OCI-LY7 (cell line): Measurements from ENCODE around the gene PKIB. TPM values are rescaled to one million over a fixed set of nuclear protein-coding genes. Genes with fewer than 3 reads are reported as not detected.

Source experiments
- BruUV-seq: library from RNA; stranded (reverse); fragments of 400-500 nt; replicated peaks from 2 replicates; lab custom pipeline; 2021; lab: Mats Ljungman, UMichigan
- CTCF ChIA-PET: fragments of 300-600 bp; sonication (Branson Sonifier 250); formaldehyde crosslinking; loops from one replicate; lab custom pipeline; 2022; ENCODE audit warnings: antibody characterized with exemption; ENCODE audit not compliant: unreplicated experiment; lab: Charles Lee
- POLR2A ChIA-PET: fragments of 300-600 bp; sonication (Branson Sonifier 250); formaldehyde crosslinking; loops from one replicate; lab custom pipeline; 2022; ENCODE audit warnings: antibody characterized with exemption; lab: Charles Lee
- DNase-seq: peaks from one replicate; pipeline ENCODE4 v3.0.0-alpha.2; 2015; ENCODE audit warnings: low spot score
- H2AFZ ChIP-seq: fragments of 200-600 bp; sonication (generic), shearing (Covaris generic); 2 replicates; pipeline ENCODE4 v1.6.1; 2014; ENCODE audit warnings: mild to moderate bottlenecking, antibody characterized with exemption, low read length, moderate library complexity
- H3K27ac ChIP-seq: fragments of 200-600 bp; sonication (generic); 2 replicates; pipeline ENCODE4 v1.5.1; 2014; ENCODE audit warnings: mixed run types, low read depth, mild to moderate bottlenecking, moderate library complexity, low read length, inconsistent platforms; ENCODE audit not compliant: poor library complexity, severe bottlenecking
- H3K36me3 ChIP-seq: fragments of 200-600 bp; sonication (generic); 2 replicates; pipeline ENCODE4 v1.6.1; 2014; ENCODE audit warnings: mild to moderate bottlenecking, antibody characterized with exemption, low read length, moderate library complexity, mixed read lengths; ENCODE audit not compliant: insufficient read depth
- H3K4me1 ChIP-seq: fragments of 200-600 bp; sonication (generic); 2 replicates; pipeline ENCODE4 v1.5.1; 2014; ENCODE audit warnings: mild to moderate bottlenecking, low read length; ENCODE audit not compliant: insufficient read depth, poor library complexity, severe bottlenecking
- H3K4me2 ChIP-seq: fragments of 200-600 bp; sonication (generic); 2 replicates; pipeline ENCODE4 v1.6.1; 2014; ENCODE audit warnings: mild to moderate bottlenecking, low read length
- H3K4me3 ChIP-seq: fragments of 200-600 bp; sonication (generic); 2 replicates; pipeline ENCODE4 v1.5.1; 2014; ENCODE audit warnings: mild to moderate bottlenecking, low read depth, low read length; ENCODE audit not compliant: poor library complexity, severe bottlenecking
- H3K79me2 ChIP-seq: fragments of 200-600 bp; sonication (generic); 2 replicates; pipeline ENCODE4 v1.6.1; 2016; ENCODE audit warnings: low read depth, mild to moderate bottlenecking, low read length, moderate library complexity, mixed read lengths; ENCODE audit not compliant: insufficient read depth
- H3K9me2 ChIP-seq: fragments of 200-600 bp; sonication (generic); 2 replicates; pipeline ENCODE4 v1.6.1; 2016; ENCODE audit warnings: mild to moderate bottlenecking, low read length, mixed read lengths; ENCODE audit not compliant: insufficient read depth
- H3K9me3 ChIP-seq: fragments of 200-600 bp; sonication (generic); 2 replicates; pipeline ENCODE4 v1.6.1; 2014; ENCODE audit warnings: mild to moderate bottlenecking, mixed run types, low read length, mixed read lengths
- H4K20me1 ChIP-seq: fragments of 200-600 bp; sonication (generic); 2 replicates; pipeline ENCODE4 v1.6.1; 2014; ENCODE audit warnings: mild to moderate bottlenecking, antibody characterized with exemption, low read length, moderate library complexity, mixed read lengths; ENCODE audit not compliant: insufficient read depth
- EZH2phosphoT487 ChIP-seq: fragments of 200-600 bp; sonication (generic); IDR thresholded peaks from 2 replicates; pipeline ENCODE4 v1.6.1; 2018; ENCODE audit warnings: low read depth, borderline replicate concordance, mild to moderate bottlenecking, mixed run types, antibody characterized with exemption, low read length, moderate library complexity, mixed read lengths
- intact Hi-C: fragments of 100-400 bp; cut with micrococcal nuclease; formaldehyde crosslinking; loops from one replicate; pipeline ENCODE4 v1.10.0; 2022; ENCODE audit not compliant: unreplicated experiment
- total RNA-seq, 2 experiments: library from RNA; depleted of rRNA in 1 of 2; stranded (reverse); fragments of >200 nt in 1 of 2; shearing (Covaris generic) in 1 of 2; gene quantifications; 2 replicates each; pipeline ENCODE4 v1.2.3, GENCODE V29; 2014 to 2022
- TF ChIP-seq, protein P1 (sequence below): fragments of 200-600 bp; sonication (generic); conservative IDR thresholded peaks from 2 replicates; pipeline ENCODE4 v1.5.1; 2014; ENCODE audit warnings: mild to moderate bottlenecking, antibody characterized with exemption, low read length, moderate library complexity, mixed read lengths

Gene PKIB
- total RNA-seq, 2 experiments from 2014 or later = 0.46 TPM; not detected in 1

DNA sequence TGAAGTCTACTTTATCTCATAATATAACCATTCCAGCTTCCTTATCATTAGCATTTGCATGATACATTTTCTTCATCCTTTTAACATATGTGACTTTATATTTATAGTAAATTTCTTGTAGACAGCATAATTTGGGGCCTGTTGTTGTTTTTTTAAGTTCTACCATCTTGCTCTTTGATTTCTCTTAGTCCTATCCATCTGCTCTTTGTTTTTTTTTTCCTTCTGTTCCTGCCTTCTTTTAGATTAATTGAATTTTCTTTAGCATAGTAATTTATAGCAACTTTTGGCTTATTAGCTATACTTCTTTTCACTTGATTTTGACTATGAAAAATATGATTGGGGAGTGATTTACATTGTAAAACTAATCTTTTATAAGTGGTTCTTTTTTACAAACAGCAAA, 150.1 kb downstream of the PKIB start:
- no peaks in the 10 kb centered on the region for H3K4me1 ChIP-seq
- no TSS peak for BruUV-seq
- ChIA-PET POLR2A (interaction anchor here (0.6 to 1.0 kb wide), 3 partner anchors 9 to 1573 kb away, joined by 3 read pairs; no protein-coding TSS in a partner anchor), CTCF (no interaction called here)
- no peak overlapping the region for H3K27ac ChIP-seq
- H3K9me2 ChIP-seq = no peaks in the 10 kb centered on the region
- H3K9me3 ChIP-seq = no peaks in the 10 kb centered on the region
- H3K4me3 ChIP-seq = no peak overlapping the region
- DNase-seq = no peak
- no peaks in the 10 kb centered on the region for H4K20me1 ChIP-seq
- TF ChIP-seq, protein P1, sequence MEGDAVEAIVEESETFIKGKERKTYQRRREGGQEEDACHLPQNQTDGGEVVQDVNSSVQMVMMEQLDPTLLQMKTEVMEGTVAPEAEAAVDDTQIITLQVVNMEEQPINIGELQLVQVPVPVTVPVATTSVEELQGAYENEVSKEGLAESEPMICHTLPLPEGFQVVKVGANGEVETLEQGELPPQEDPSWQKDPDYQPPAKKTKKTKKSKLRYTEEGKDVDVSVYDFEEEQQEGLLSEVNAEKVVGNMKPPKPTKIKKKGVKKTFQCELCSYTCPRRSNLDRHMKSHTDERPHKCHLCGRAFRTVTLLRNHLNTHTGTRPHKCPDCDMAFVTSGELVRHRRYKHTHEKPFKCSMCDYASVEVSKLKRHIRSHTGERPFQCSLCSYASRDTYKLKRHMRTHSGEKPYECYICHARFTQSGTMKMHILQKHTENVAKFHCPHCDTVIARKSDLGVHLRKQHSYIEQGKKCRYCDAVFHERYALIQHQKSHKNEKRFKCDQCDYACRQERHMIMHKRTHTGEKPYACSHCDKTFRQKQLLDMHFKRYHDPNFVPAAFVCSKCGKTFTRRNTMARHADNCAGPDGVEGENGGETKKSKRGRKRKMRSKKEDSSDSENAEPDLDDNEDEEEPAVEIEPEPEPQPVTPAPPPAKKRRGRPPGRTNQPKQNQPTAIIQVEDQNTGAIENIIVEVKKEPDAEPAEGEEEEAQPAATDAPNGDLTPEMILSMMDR = no peak
- no peak for TF ChIP-seq EZH2phosphoT487
- no peak overlapping the region for H2AFZ ChIP-seq
- no peaks in the 10 kb centered on the region for H3K79me2 ChIP-seq
- H3K36me3 ChIP-seq = no peaks in the 10 kb centered on the region
- H3K4me2 ChIP-seq = no peak overlapping the region
- intact Hi-C loops = no loop called here

DNA sequence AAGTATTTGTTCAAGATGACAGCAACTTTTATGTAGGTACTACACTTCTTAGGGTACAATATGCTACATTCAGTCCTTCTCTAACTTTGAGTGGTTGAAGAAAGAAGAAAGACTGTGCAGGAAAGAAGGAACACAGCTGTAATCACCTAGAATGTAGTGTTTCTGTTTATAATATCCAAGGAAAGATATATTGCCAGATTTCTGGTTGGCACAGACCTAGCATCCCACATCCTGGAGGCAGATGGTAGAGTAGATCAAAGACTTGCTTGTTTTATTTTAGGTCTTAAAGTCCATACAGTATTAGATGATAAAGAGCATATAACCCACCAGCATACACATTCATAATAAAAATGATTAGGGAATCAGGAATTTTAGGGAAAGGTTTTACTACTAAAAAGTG, 156.1 kb downstream of the PKIB start:
- CTCF ChIA-PET = no interaction called here
- Histone ChIP-seq H3K9me3 (no peaks in the 10 kb centered on the region), H3K4me2 (no peak overlapping the region), H3K36me3 (no peaks in the 10 kb centered on the region), H3K4me1 (no peaks in the 10 kb centered on the region), H2AFZ (no peak overlapping the region), H3K4me3 (no peak overlapping the region), H3K79me2 (no peaks in the 10 kb centered on the region), H3K9me2 (no peaks in the 10 kb centered on the region), H4K20me1 (no peaks in the 10 kb centered on the region), H3K27ac (no peak overlapping the region)
- no peak for DNase-seq
- intact Hi-C loops = no loop called here
- no peak for TF ChIP-seq EZH2phosphoT487
- POLR2A ChIA-PET = no interaction called here
- no TSS peak for BruUV-seq

DNA sequence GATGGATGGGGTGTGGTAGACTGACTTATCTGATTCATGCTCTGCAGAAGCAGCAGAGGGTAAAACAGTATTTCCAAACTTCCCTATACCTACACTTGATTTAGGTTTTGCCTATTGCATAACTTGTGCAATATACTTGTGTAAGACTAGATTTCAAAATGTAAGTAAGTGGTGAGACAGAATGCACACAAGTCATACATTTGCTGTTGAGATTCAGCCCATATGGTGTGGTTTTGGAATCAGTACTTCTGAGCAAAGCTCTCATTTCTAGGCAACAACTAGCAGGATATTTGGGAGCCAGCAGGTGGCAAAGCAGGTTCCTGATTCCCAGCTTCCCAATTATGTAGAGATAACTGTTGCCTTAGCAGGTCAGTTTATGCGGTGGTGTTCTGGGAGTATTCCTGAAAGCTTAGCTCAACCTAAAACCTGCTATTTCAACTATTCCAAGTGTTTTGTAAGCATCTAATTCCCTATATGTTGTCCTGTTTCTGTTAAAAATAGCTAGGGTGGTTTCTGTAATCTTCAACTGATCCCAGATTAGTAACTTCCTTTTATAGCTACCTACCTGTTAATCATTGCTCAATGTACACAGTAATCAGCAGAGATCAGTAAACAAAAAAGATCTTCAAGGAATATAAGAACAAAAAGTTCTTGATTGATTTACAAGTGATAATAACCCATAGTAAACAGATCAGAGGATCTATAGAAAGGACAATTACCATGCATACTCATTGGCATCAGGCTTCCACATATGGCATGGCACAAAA, 160.8 kb downstream of the PKIB start:
- H3K27ac ChIP-seq = no peak overlapping the region
- TF ChIP-seq, protein P1 = no peak
- TF ChIP-seq EZH2phosphoT487 = no peak
- CTCF ChIA-PET = no interaction called here
- 0 out of 2 replicates have a peak, but pooled peaks cover 2% of the 10 kb centered on the region for H3K9me2 ChIP-seq
- no peaks in the 10 kb centered on the region for H3K36me3 ChIP-seq
- BruUV-seq = no TSS peak
- POLR2A ChIA-PET = interaction anchor here (0.5 kb wide), 1 partner anchor 50 kb away, joined by 3 read pairs; no protein-coding TSS in a partner anchor
- no peak overlapping the region for H3K4me2 ChIP-seq
- intact Hi-C loops = no loop called here
- H2AFZ ChIP-seq = no peak overlapping the region
- no peaks in the 10 kb centered on the region for H3K9me3 ChIP-seq
- no peaks in the 10 kb centered on the region for H3K79me2 ChIP-seq
- no peaks in the 10 kb centered on the region for H4K20me1 ChIP-seq
- no peak overlapping the region for H3K4me3 ChIP-seq
- DNase-seq = no peak
- H3K4me1 ChIP-seq = no peaks in the 10 kb centered on the region
